Measurements from ENCODE around the gene IPO13.

IPO13 gene

GRCh38 chr1:43987159-43987902 lies 40.6 kb downstream of the IPO13 start:
- DNase-seq (ENCODE audit: low read depth), result no peak
- TF ChIP-seq, protein P1, sequence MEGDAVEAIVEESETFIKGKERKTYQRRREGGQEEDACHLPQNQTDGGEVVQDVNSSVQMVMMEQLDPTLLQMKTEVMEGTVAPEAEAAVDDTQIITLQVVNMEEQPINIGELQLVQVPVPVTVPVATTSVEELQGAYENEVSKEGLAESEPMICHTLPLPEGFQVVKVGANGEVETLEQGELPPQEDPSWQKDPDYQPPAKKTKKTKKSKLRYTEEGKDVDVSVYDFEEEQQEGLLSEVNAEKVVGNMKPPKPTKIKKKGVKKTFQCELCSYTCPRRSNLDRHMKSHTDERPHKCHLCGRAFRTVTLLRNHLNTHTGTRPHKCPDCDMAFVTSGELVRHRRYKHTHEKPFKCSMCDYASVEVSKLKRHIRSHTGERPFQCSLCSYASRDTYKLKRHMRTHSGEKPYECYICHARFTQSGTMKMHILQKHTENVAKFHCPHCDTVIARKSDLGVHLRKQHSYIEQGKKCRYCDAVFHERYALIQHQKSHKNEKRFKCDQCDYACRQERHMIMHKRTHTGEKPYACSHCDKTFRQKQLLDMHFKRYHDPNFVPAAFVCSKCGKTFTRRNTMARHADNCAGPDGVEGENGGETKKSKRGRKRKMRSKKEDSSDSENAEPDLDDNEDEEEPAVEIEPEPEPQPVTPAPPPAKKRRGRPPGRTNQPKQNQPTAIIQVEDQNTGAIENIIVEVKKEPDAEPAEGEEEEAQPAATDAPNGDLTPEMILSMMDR (IDR thresholded peaks at IDR 0.05; ENCODE audit: insufficient read depth, low read depth, low read length, missing control alignments), result no peak
- no peak overlapping the region for H3K4me3 ChIP-seq (ENCODE audit: low read depth, low read length)

DNA sequence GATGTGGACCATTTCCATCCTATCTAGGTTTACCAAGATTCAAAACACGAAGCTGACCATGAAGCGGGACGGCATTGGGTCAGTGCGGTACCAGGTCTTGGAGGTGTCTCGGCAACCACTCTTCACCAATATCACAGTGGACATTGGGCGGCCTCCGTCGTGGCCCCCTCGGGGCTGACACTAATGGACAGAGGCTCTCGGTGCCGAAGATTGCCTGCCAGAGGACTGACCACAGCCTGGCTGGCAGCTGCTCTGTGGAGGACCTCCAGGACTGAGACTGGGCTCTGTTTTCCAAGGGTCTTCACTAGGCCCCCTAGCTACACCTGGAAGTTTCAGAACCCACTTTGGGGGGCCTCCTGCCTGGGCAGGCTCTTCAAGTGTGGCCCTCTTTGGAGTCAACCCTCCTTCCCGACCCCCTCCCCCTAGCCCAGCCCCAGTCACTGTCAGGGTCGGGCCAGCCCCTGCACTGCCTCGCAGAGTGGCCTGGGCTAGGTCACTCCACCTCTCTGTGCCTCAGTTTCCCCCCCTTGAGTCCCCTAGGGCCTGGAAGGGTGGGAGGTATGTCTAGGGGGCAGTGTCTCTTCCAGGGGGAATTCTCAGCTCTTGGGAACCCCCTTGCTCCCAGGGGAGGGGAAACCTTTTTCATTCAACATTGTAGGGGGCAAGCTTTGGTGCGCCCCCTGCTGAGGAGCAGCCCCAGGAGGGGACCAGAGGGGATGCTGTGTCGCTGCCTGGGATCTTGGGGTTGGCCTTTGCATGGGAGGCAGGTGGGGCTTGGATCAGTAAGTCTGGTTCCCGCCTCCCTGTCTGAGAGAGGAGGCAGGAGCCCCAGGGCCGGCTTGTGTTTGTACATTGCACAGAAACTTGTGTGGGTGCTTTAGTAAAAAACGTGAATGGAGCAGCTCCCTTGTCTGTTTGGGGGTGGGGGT lies 43.8 kb downstream of the IPO13 start:
- DNase-seq (ENCODE audit: low read depth), result no peak
- TF ChIP-seq, protein P1 (IDR thresholded peaks at IDR 0.05; ENCODE audit: insufficient read depth, low read depth, low read length, missing control alignments), result no peak
- peak overlapping the region; percentile 62 for H3K4me3 ChIP-seq (ENCODE audit: low read depth, low read length)

DNA sequence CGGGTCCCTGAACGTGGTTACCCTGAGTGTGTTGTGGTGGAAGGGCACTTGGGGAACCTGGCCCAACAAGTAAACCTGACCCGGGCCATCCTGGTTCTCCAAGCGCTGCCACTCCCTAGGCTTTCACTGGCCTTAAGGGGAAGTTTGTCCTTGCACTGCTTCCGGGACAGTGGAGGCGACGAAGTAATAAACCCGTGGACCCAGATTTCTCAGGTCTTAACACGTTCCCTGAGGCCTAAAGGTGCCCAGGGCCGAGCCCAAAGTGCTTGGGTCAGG lies 44.4 kb downstream of the IPO13 start:
- DNase-seq (ENCODE audit: low read depth), result no peak
- H3K4me3 ChIP-seq (ENCODE audit: low read depth, low read length), result peak overlapping the region; percentile 62
- TF ChIP-seq, protein P1 (IDR thresholded peaks at IDR 0.05; ENCODE audit: insufficient read depth, low read depth, low read length, missing control alignments), result no peak

DNA sequence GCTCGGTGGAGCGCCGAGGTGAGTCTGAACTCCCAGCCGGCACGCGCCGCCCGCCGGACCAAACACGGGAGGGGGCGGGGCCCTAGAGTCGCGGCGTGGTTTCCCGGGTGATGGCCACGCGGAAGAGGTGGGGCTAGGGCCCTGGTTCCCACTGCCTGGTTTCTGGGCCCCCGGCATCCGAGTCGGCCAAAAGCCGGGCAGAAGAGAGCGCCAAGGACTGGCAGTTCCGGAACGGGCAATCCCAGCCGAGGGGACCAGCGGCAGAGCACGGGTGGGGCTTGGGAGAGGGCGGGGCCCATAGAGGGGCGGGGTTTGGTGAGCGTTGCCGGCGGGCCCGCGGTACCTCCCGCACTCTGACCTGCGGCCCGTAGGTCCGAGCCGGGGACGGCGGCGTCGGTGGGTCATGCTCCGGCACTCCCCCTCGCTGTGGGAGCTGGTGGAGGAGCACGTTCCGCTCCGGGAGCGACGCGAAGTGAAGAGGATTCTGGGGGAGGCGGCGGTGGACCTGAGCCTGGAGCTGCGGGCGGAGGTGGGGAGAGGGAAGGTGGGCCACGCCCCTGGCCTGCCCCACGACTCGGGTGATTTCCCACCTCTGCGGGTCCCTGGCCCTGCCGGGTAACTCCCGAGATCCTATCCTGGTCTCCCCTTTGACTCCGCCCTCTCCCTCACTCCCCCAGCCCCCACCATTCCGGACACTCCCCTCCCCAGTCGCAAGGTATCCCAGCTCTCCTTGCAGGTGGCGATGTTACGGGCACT lies 44.9 kb downstream of the IPO13 start, which contains the start of gene CCDC24:
CCDC24 (plus strand) TSS at position 124 of the 756 bp plus-strand sequence; CDS start at position 404, 280 bp downstream.
- peak within 1 kb of the TSS; percentile 62 for H3K4me3 ChIP-seq (ENCODE audit: low read depth, low read length)
- TF ChIP-seq, protein P1 (IDR thresholded peaks at IDR 0.05; ENCODE audit: insufficient read depth, low read depth, low read length, missing control alignments), result no peak
- DNase-seq (ENCODE audit: low read depth), result peak; percentile 85

- no peak for DNase-seq (ENCODE audit: low read depth)
- H3K4me3 ChIP-seq (ENCODE audit: low read depth, low read length), result peak overlapping the region; percentile 62
- TF ChIP-seq, protein P1 (IDR thresholded peaks at IDR 0.05; ENCODE audit: insufficient read depth, low read depth, low read length, missing control alignments), result no peak
These were observed 45.7 kb downstream of the IPO13 start for GRCh38 chr1:43992232-43992995.
